Central memory CD8-positive, alpha-beta T cell (primary cell): ENCODE results near the gene DAPK3.
A peak's percentile ranks its signal among the peaks of the same experiment; 100 is the strongest.
"Not testable (repeated sequence)": the region's sequence is repeated elsewhere in the genome, so short reads cannot be mapped to it uniquely, and the experiment has no call there.

Experiments
- ATAC-seq: fragments of 150-1000 bp; cut with Tn5 transposase; replicated peaks from 2 replicates; pipeline ENCODE4 v1.10.0; 2022; ENCODE audit warnings: mild to moderate bottlenecking, moderate FRiP score, moderate number of reproducible peaks; ENCODE audit not compliant: poor library complexity, severe bottlenecking; ENCODE audit errors: extremely low read depth
- DNase-seq, 2 donors: peaks; one replicate each; pipeline ENCODE4 v3.0.0; 2021; ENCODE audit warnings: low spot score in 2 of 2
- H3K27ac Mint-ChIP-seq: one replicate; pipeline ENCODE4 v1.8.0; 2022; ENCODE audit warnings: low read depth, mild to moderate bottlenecking, moderate library complexity, mixed read lengths
- H3K27me3 Mint-ChIP-seq: one replicate; pipeline ENCODE4 v1.8.0; 2022; ENCODE audit warnings: mixed read lengths
- H3K36me3 Mint-ChIP-seq: one replicate; pipeline ENCODE4 v1.8.0; 2022; ENCODE audit warnings: mild to moderate bottlenecking, moderate library complexity, mixed read lengths; ENCODE audit not compliant: insufficient read depth
- H3K4me1 Mint-ChIP-seq: one replicate; pipeline ENCODE4 v1.8.0; 2022; ENCODE audit warnings: mixed read lengths
- H3K4me3 Mint-ChIP-seq: one replicate; pipeline ENCODE4 v1.8.0; 2022; ENCODE audit warnings: mild to moderate bottlenecking, moderate library complexity, mixed read lengths
- H3K9me3 Mint-ChIP-seq: one replicate; pipeline ENCODE4 v1.8.0; 2022; ENCODE audit warnings: mixed read lengths

Gene DAPK3

DNA sequence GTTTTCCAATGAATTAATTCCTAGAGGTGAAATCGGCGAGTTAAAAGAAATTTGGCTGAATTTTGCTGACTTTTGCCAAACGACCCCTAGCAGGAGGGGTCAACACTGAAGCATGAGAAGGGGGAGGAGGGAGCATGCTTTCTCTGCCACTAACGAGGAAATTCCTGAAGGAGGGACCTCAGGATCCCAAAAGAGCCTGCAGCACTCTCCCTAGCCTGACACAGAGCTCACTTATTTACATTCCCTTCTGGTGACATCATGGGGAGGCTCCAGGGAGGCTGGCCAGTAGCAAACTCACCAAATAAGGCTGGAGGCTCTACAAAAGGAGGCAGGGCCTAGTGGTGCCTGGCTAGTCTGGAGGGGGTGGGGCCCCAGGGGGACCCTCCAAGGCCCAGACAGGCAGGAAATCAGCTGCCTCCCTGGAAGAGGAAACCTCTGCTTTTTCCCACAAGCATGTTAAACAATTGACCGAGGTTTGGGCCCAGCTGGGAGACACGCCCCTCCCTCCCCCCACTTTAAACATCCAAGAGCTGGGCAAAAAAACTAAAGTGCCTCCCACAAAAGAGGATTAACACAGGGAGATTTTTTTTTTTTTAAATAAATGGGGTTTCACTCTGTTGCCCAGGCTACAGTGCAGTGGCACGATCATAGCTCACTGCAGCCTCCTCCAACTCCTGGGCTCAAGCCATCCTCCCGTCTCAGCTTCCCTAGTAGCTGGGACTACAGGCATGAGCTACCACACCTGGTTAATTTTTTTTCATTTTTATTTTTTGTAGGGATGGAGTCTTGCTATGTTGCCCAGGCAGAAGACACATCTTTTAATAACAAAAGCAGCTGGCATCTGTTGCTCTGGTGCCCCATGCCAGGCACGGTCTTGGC, 2.1 kb downstream of the DAPK3 start:
- no peaks in the 10 kb centered on the region for H3K9me3 Mint-ChIP-seq
- H3K27ac Mint-ChIP-seq: no peak overlapping the region
- peaks cover 23% of the 10 kb centered on the region for H3K4me1 Mint-ChIP-seq
- peak overlapping the region; percentile 89 for H3K4me3 Mint-ChIP-seq
- ATAC-seq (no peak), DNase-seq (no peak)
- peaks cover 31% of the 10 kb centered on the region for H3K36me3 Mint-ChIP-seq
- H3K27me3 Mint-ChIP-seq: no peaks in the 10 kb centered on the region

DNA sequence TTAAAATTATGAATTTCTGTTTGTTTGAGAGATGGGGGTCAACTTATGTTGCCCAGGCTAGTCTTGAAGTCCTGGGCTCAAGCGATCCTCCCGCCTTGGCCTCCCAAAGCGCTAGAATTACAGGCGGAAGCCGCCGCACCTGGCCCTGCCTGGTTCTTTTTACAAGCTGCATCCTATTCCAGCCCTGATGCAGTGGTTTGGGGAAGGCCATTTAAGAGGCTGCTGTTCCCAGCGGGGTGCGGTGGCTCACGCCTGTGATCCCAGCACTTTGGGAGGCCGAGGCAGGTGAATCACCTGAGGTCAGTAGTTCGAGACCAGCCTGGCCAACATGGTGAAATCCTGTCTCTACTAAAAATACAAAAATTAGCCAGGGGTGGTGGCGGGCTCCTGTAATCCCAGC, 2.9 kb downstream of the DAPK3 start:
- peaks cover 33% of the 10 kb centered on the region for H3K36me3 Mint-ChIP-seq
- not testable (repeated sequence) for H3K27ac Mint-ChIP-seq, H3K4me3 Mint-ChIP-seq

GRCh38 chr19:3966051-3967017, 4.6 kb downstream of the DAPK3 start:
- no peak for DNase-seq
- H3K36me3 Mint-ChIP-seq: peaks cover 33% of the 10 kb centered on the region
- no peaks in the 10 kb centered on the region for H3K27me3 Mint-ChIP-seq
- ATAC-seq: no peak
- H3K4me1 Mint-ChIP-seq: peaks cover 23% of the 10 kb centered on the region
- no peak overlapping the region for H3K4me3 Mint-ChIP-seq
- H3K27ac Mint-ChIP-seq: no peak overlapping the region
- no peaks in the 10 kb centered on the region for H3K9me3 Mint-ChIP-seq

More for the DNA sequence above, 2.9 kb downstream of the DAPK3 start:
- not testable (repeated sequence) for H3K9me3 Mint-ChIP-seq, H3K27me3 Mint-ChIP-seq, DNase-seq, ATAC-seq
- H3K4me1 Mint-ChIP-seq: peaks cover 23% of the 10 kb centered on the region

GRCh38 chr19:3964256-3965194, 6.4 kb downstream of the DAPK3 start:
- ATAC-seq (no peak), DNase-seq (no peak)
- H3K27ac Mint-ChIP-seq: no peak overlapping the region
- H3K9me3 Mint-ChIP-seq: no peaks in the 10 kb centered on the region
- no peak overlapping the region for H3K4me3 Mint-ChIP-seq
- H3K27me3 Mint-ChIP-seq: no peaks in the 10 kb centered on the region
- H3K36me3 Mint-ChIP-seq: peaks cover 24% of the 10 kb centered on the region
- H3K4me1 Mint-ChIP-seq: peaks cover 11% of the 10 kb centered on the region

GRCh38 chr19:3963458-3964255, 7.2 kb downstream of the DAPK3 start:
- ATAC-seq: no peak
- no peak for DNase-seq
- Mint-ChIP-seq H3K36me3 (peaks cover 21% of the 10 kb centered on the region), H3K27ac (no peak overlapping the region), H3K4me1 (peaks cover 6% of the 10 kb centered on the region), H3K27me3 (no peaks in the 10 kb centered on the region), H3K4me3 (no peak overlapping the region), H3K9me3 (no peaks in the 10 kb centered on the region)

GRCh38 chr19:3961007-3961406, 9.9 kb downstream of the DAPK3 start:
- Mint-ChIP-seq H3K4me1 (no peaks in the 10 kb centered on the region), H3K27me3 (no peaks in the 10 kb centered on the region), H3K36me3 (peaks cover 32% of the 10 kb centered on the region), H3K9me3 (no peaks in the 10 kb centered on the region), H3K27ac (no peak overlapping the region), H3K4me3 (no peak overlapping the region)
- DNase-seq (no peak), ATAC-seq (no peak)

DNA sequence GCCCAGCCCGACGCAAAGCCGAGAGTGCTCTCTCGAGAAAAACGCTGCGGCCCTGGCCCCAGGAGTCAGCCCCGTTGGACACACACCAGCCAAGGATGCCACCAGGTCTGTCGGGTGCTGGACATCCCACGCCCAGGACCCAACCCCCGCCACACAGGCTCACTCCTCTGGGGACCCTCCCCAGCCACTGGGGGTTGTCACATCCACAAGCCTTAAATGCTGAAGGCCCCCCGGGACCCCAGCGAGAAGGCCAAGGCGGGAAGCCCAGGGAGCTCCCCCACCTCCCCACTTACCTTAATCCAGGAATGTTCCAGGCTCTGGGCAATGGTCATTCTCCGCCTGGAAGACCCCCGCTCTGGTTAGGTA, 11.2 kb downstream of the DAPK3 start:
- no peak overlapping the region for H3K4me3 Mint-ChIP-seq
- H3K27me3 Mint-ChIP-seq: no peaks in the 10 kb centered on the region
- H3K27ac Mint-ChIP-seq: no peak overlapping the region
- DNase-seq: no peak
- peaks cover 35% of the 10 kb centered on the region for H3K36me3 Mint-ChIP-seq
- no peaks in the 10 kb centered on the region for H3K9me3 Mint-ChIP-seq
- no peaks in the 10 kb centered on the region for H3K4me1 Mint-ChIP-seq
- ATAC-seq: no peak

DNA sequence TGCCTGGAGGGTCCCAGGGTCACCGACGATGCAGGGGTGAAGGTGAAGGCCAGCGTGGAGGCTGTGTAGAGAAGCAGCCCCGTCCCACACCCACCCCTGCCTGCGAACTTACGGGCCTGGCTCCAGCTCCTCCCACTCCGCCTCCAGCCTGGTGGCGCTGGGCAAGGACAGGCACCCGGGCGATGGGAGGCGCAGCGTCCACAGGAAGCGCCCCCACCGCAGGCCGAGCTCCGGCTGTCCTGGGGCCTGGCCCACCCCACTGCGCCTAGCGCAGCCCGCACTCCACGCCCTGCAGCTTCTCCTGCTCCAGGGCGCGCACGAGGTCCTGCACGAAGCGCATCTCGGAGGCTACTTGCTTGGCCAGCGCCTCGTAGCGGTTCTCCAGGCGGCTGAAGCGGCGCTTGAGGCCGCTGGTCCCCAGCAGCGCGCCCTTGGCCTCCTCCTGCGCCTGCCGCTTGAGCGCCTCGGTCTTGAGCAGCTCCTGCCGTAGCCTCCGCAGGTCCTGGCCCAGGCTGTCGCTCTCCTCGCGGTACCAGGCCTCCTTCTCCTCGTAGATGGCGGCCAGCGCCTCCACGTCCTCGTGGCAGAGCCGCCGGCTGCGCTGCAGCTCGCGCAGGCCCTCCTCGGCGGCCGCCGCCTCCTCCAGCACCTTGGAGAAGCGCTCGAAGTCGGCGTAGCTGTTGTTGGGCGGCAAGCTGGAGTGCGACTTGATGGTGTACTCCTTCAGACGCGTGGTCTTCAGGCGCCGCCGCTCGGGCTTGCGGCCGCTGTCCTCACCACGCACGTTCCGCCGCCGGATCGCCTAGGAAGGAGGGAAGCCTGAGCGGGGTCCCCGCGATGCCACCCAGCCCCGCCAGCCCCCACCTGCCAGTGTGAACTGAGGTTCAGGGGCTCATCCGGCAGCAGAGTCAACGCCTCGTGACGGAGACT, 11.8 kb downstream of the DAPK3 start:
- ATAC-seq: no peak
- H3K4me1 Mint-ChIP-seq: no peaks in the 10 kb centered on the region
- H3K36me3 Mint-ChIP-seq: peaks cover 32% of the 10 kb centered on the region
- no peaks in the 10 kb centered on the region for H3K9me3 Mint-ChIP-seq
- H3K27me3 Mint-ChIP-seq: no peaks in the 10 kb centered on the region
- no peak overlapping the region for H3K27ac Mint-ChIP-seq
- no peak overlapping the region for H3K4me3 Mint-ChIP-seq
- DNase-seq: no peak

- Mint-ChIP-seq H3K4me3 (no peak overlapping the region), H3K4me1 (peaks cover 19% of the 10 kb centered on the region), H3K27me3 (no peaks in the 10 kb centered on the region), H3K27ac (peak overlapping the region; percentile 44), H3K36me3 (peaks cover 22% of the 10 kb centered on the region), H3K9me3 (no peaks in the 10 kb centered on the region)
- ATAC-seq (no peak), DNase-seq (no peak)
Observed at GRCh38 chr19:3955688-3956087, 15.2 kb downstream of the DAPK3 start.

- H3K9me3 Mint-ChIP-seq, ATAC-seq, H3K27me3 Mint-ChIP-seq, H3K4me3 Mint-ChIP-seq, DNase-seq: not testable (repeated sequence)
- peak overlapping the region; percentile 44 for H3K27ac Mint-ChIP-seq
- H3K4me1 Mint-ChIP-seq: peaks cover 19% of the 10 kb centered on the region
- H3K36me3 Mint-ChIP-seq: peaks cover 22% of the 10 kb centered on the region
Observed at GRCh38 chr19:3955276-3955675, 15.6 kb downstream of the DAPK3 start.

GRCh38 chr19:3954107-3954506, 16.8 kb downstream of the DAPK3 start:
- Mint-ChIP-seq H3K9me3 (no peaks in the 10 kb centered on the region), H3K4me3 (no peak overlapping the region), H3K27me3 (no peaks in the 10 kb centered on the region), H3K4me1 (peaks cover 19% of the 10 kb centered on the region), H3K27ac (no peak overlapping the region), H3K36me3 (peaks cover 22% of the 10 kb centered on the region)
- ATAC-seq: no peak
- no peak for DNase-seq
